HCT116 (cell line): ENCODE data around the gene RPL26. TPM values are rescaled to one million over a fixed set of nuclear protein-coding genes. Genes with fewer than 3 reads are reported as not detected.

Experiments
- ATAC-seq: fragments of 200-7000 bp; cut with Tn5 transposase; 2 replicates; pipeline ENCODE4 v1.9.1; 2020; ENCODE audit warnings: mild to moderate bottlenecking, moderate library complexity
- BruUV-seq: library from RNA; stranded (reverse); fragments of 400-500 nt; replicated peaks from 2 replicates; lab custom pipeline; 2021; lab: Mats Ljungman, UMichigan
- CTCF ChIA-PET: fragments of 300-600 bp; sonication (Branson Sonifier 250); formaldehyde crosslinking; loops from one replicate; lab custom pipeline; 2021; ENCODE audit warnings: antibody characterized with exemption; lab: Charles Lee
- POLR2A ChIA-PET: fragments of 300-600, 350-600 bp; sonication (Branson Sonifier 250); formaldehyde crosslinking; loops from one replicate; lab custom pipeline; 2021; ENCODE audit warnings: antibody characterized with exemption; lab: Charles Lee
- RAD21 ChIA-PET, 2 experiments: fragments of 300-600 bp; sonication (Branson Sonifier 250); formaldehyde crosslinking; loops; one replicate each; lab custom pipeline; 2023; ENCODE audit warnings: low total read pairs in 2 of 2; ENCODE audit not compliant: uncharacterized antibody in 2 of 2, unreplicated experiment in 2 of 2, low non-redundant PET in 1 of 2; lab: Charles Lee
- DNase-seq: peaks from one replicate; pipeline ENCODE4 v3.0.0-alpha.2; 2010; ENCODE audit warnings: low read depth, low spot score
- H2AFZ ChIP-seq: fragments of 200-600 bp; shearing (Covaris generic), sonication (generic); 2 replicates; pipeline ENCODE4 v1.6.1; 2017; ENCODE audit warnings: low read depth, mixed run types, mixed read lengths, antibody characterized with exemption, low read length; ENCODE audit not compliant: poor library complexity, severe bottlenecking
- H3K27ac ChIP-seq: 2 replicates; pipeline ENCODE4 v1.5.1; 2012; ENCODE audit warnings: low read depth, low read length
- H3K27me3 ChIP-seq: fragments of 200-600 bp; sonication (generic); 2 replicates; pipeline ENCODE4 v1.6.1; 2016; ENCODE audit warnings: mixed run types, low read length, mixed read lengths; ENCODE audit not compliant: insufficient read depth
- H3K36me3 ChIP-seq, 2 experiments: fragments of 200-500 bp in 1 of 2; fragments of 200-600 bp in 1 of 2; sonication (Bioruptor generic) in 1 of 2; sonication (generic) in 1 of 2; 2 replicates each; pipeline versions ENCODE4 v1.5.1 to v1.6.1; 2014 to 2016; ENCODE audit warnings: low read length in 2 of 2, inconsistent platforms in 1 of 2, mixed read lengths in 1 of 2, mixed run types in 1 of 2; ENCODE audit not compliant: insufficient read depth in 2 of 2, control insufficient read depth in 1 of 2
- H3K4me1 ChIP-seq, 2 experiments: fragments of 200-600 bp in 1 of 2; sonication (generic) in 1 of 2; 2 replicates each; pipeline versions ENCODE4 v1.5.1 to v1.6.1; 2012 to 2017; ENCODE audit warnings: low read length in 2 of 2, inconsistent platforms in 1 of 2, mild to moderate bottlenecking in 1 of 2, mixed read lengths in 1 of 2, mixed run types in 1 of 2, moderate library complexity in 1 of 2; ENCODE audit not compliant: insufficient read depth in 2 of 2, control insufficient read depth in 1 of 2
- H3K4me2 ChIP-seq: fragments of 200-600 bp; sonication (generic); 2 replicates; pipeline ENCODE4 v1.6.1; 2017; ENCODE audit warnings: mixed run types, low read length, mixed read lengths
- H3K4me3 ChIP-seq, 2 experiments: fragments of 200-600 bp in 1 of 2; sonication (generic) in 1 of 2; replicated peaks in 1 of 2; 2 replicates each; pipeline ENCODE4 v1.5.1; 2011 to 2016; ENCODE audit warnings: low read length in 2 of 2, control low read depth in 1 of 2, low read depth in 1 of 2, mild to moderate bottlenecking in 1 of 2, mixed read lengths in 1 of 2, mixed run types in 1 of 2
- H3K79me2 ChIP-seq: fragments of 200-600 bp; sonication (generic); 2 replicates; pipeline ENCODE4 v1.6.1; 2017; ENCODE audit warnings: mild to moderate bottlenecking, mixed run types, low read length, moderate library complexity, mixed read lengths; ENCODE audit not compliant: insufficient read depth
- H3K9ac ChIP-seq: fragments of 200-600 bp; sonication (generic); 2 replicates; pipeline ENCODE4 v1.6.1; 2016; ENCODE audit warnings: low read length, mixed read lengths
- H3K9me2 ChIP-seq: fragments of 200-600 bp; sonication (generic), shearing (Covaris generic); 2 replicates; pipeline ENCODE4 v1.6.1; 2017; ENCODE audit warnings: mixed run types, mild to moderate bottlenecking, moderate library complexity; ENCODE audit not compliant: insufficient read depth
- H3K9me3 ChIP-seq, 2 experiments: fragments of 200-500 bp in 1 of 2; fragments of 200-600 bp in 1 of 2; sonication (Bioruptor generic) in 1 of 2; sonication (generic) in 1 of 2; 2 replicates each; pipeline ENCODE4 v1.6.1; 2014 to 2017; ENCODE audit warnings: low read length in 2 of 2, mixed read lengths in 2 of 2, inconsistent platforms in 1 of 2, low read depth in 1 of 2, mild to moderate bottlenecking in 1 of 2, mixed run types in 1 of 2, moderate library complexity in 1 of 2; ENCODE audit not compliant: control insufficient read depth in 1 of 2, insufficient read depth in 1 of 2
- H4K20me1 ChIP-seq: fragments of 200-600 bp; sonication (generic), shearing (Covaris generic); 2 replicates; pipeline ENCODE4 v1.6.1; 2017; ENCODE audit warnings: mixed run types, mild to moderate bottlenecking, moderate library complexity; ENCODE audit not compliant: insufficient read depth
- ATF3 ChIP-seq: IDR thresholded peaks from 2 replicates; pipeline ENCODE4 v1.6.1; 2012
- CBX3 ChIP-seq: IDR thresholded peaks from 2 replicates; pipeline ENCODE4 v1.6.1; 2012; ENCODE audit warnings: low read depth
- CEBPB ChIP-seq: IDR thresholded peaks from 2 replicates; pipeline ENCODE4 v1.6.1; 2012; ENCODE audit warnings: low read depth
- CTCF ChIP-seq, 3 experiments: fragments of 200-600 bp in 1 of 3; sonication (generic) in 1 of 3; IDR thresholded peaks in 2 of 3; conservative IDR thresholded peaks in 1 of 3; 2 replicates each; pipeline ENCODE4 v1.5.1; 2012 to 2017; ENCODE audit warnings: low read depth in 2 of 3, low read length in 2 of 3, antibody characterized with exemption in 1 of 3, borderline replicate concordance in 1 of 3, control low read depth in 1 of 3, mild to moderate bottlenecking in 1 of 3, mixed read lengths in 1 of 3, mixed run types in 1 of 3, moderate library complexity in 1 of 3; ENCODE audit not compliant: insufficient read depth in 1 of 3
- EGR1 ChIP-seq: IDR thresholded peaks from 2 replicates; pipeline ENCODE4 v1.6.1; 2012; ENCODE audit warnings: low read depth
- ELF1 ChIP-seq: IDR thresholded peaks from 2 replicates; pipeline ENCODE4 v1.6.1; 2012; ENCODE audit warnings: low read depth, borderline replicate concordance
- EZH2 ChIP-seq: fragments of 200-600 bp; sonication (generic); IDR thresholded peaks from 2 replicates; pipeline ENCODE4 v1.6.1; 2017; ENCODE audit warnings: antibody characterized with exemption, mixed run types
- EZH2phosphoT487 ChIP-seq: fragments of 200-600 bp; IDR thresholded peaks from 2 replicates; pipeline ENCODE4 v1.6.1; 2018; ENCODE audit warnings: antibody characterized with exemption, borderline replicate concordance
- FOSL1 ChIP-seq: IDR thresholded peaks from 2 replicates; pipeline ENCODE4 v1.6.1; 2012; ENCODE audit warnings: low read depth
- JUND ChIP-seq: IDR thresholded peaks from 2 replicates; pipeline ENCODE4 v1.6.1; 2012
- MAX ChIP-seq: IDR thresholded peaks from 2 replicates; pipeline ENCODE4 v1.6.1; 2012
- POLR2A ChIP-seq: IDR thresholded peaks from 2 replicates; pipeline ENCODE4 v1.7.0; 2011; ENCODE audit warnings: borderline replicate concordance; ENCODE audit not compliant: insufficient read depth, insufficient read length; ENCODE audit errors: extremely low read depth
- POLR2AphosphoS5 ChIP-seq: IDR thresholded peaks from 2 replicates; pipeline ENCODE4 v1.6.1; 2011; ENCODE audit warnings: mild to moderate bottlenecking, low read depth, low read length, moderate library complexity
- REST ChIP-seq: IDR thresholded peaks from 2 replicates; pipeline ENCODE4 v1.6.1; 2012; ENCODE audit warnings: low read depth
- SP1 ChIP-seq: IDR thresholded peaks from 2 replicates; pipeline ENCODE4 v1.6.1; 2012; ENCODE audit warnings: low read depth
- SRF ChIP-seq: IDR thresholded peaks from 2 replicates; pipeline ENCODE4 v1.6.1; 2012; ENCODE audit warnings: low read depth
- TCF7L2 ChIP-seq: IDR thresholded peaks from 2 replicates; pipeline ENCODE4 v1.7.0; 2011; ENCODE audit warnings: borderline replicate concordance, inconsistent platforms; ENCODE audit not compliant: insufficient read depth, insufficient read length; ENCODE audit errors: extremely low read depth
- YY1 ChIP-seq: IDR thresholded peaks from 2 replicates; pipeline ENCODE4 v1.6.1; 2011; ENCODE audit warnings: low read length, low read depth, moderate library complexity, mild to moderate bottlenecking; ENCODE audit not compliant: insufficient replicate concordance; ENCODE audit errors: extremely low read depth
- ZNF274 ChIP-seq: fragments of 200-500 bp; sonication (Bioruptor generic); IDR thresholded peaks from 2 replicates; pipeline ENCODE4 v1.6.1; 2014; ENCODE audit warnings: mild to moderate bottlenecking, low read depth, low read length, inconsistent platforms
- intact Hi-C: fragments of 100-400 bp; cut with micrococcal nuclease; formaldehyde crosslinking; loops from 2 replicates; pipeline ENCODE4 v1.10.0; 2022
- total RNA-seq: library from RNA; stranded (reverse); gene quantifications from one replicate; pipeline ENCODE4 v1.2.1, GENCODE V29; 2021; ENCODE audit not compliant: unreplicated experiment

The RPL26 gene
- total RNA-seq, 1 experiment from 2014 or later, result 2,603 TPM

- no peak overlapping the region for H3K9ac ChIP-seq
- H3K9me3 ChIP-seq, result no peaks in the 10 kb centered on the region
- H3K4me1 ChIP-seq, result peaks cover 0 to 14% of the 10 kb centered on the region in 2 experiments; a peak in 1 of 4 replicates
- no peak overlapping the region for H3K27ac ChIP-seq
- H3K9me2 ChIP-seq, result no peaks in the 10 kb centered on the region
- H3K27me3 ChIP-seq, result no peaks in the 10 kb centered on the region
- TF ChIP-seq MAX (no peak), SP1 (no peak), POLR2AphosphoS5 (no peak), ZNF274 (no peak), ATF3 (no peak), JUND (no peak), CTCF (IDR thresholded peaks at IDR 0.05 in 2 of 3, conservative IDR thresholded peaks at IDR 0.05 in 1 of 3; ENCODE audit: borderline replicate concordance in 1 of 3, insufficient read depth in 1 of 3, low read depth in 2 of 3, low read length in 2 of 3) (no peak), EGR1 (no peak), REST (no peak), TCF7L2 (no peak), CBX3 (no peak), SRF (no peak), EZH2phosphoT487 (no peak), CEBPB (no peak), ELF1 (no peak), POLR2A (no peak), FOSL1 (no peak), YY1 (no peak), EZH2 (no peak)
- H4K20me1 ChIP-seq, result no peaks in the 10 kb centered on the region
- no peak for ATAC-seq
- BruUV-seq, result no TSS peak
- DNase-seq, result no peak
- H2AFZ ChIP-seq, result no peak overlapping the region
- RAD21 ChIA-PET, result no interaction called here
- intact Hi-C loops, result no loop called here
- H3K79me2 ChIP-seq, result no peaks in the 10 kb centered on the region
- no peak overlapping the region for H3K4me3 ChIP-seq
- H3K36me3 ChIP-seq, result no peaks in the 10 kb centered on the region
- CTCF ChIA-PET, result interaction anchor here (1.0 kb wide), 1 partner anchor 11 kb away, joined by 3 read pairs; no protein-coding TSS in a partner anchor
- POLR2A ChIA-PET, result no interaction called here
- no peak overlapping the region for H3K4me2 ChIP-seq
Measured at GRCh38 chr17:8398980-8399379, 16.0 kb upstream of the RPL26 start.
